H1 (cell line): ENCODE measurements around the gene RILPL2. TPM values are rescaled to one million over a fixed set of nuclear protein-coding genes. Genes with fewer than 3 reads are reported as not detected.
A peak's percentile ranks its signal among the peaks of the same experiment; 100 is the strongest.

Experiments used
- CTCF ChIA-PET: fragments of 300-600 bp; sonication (Branson Sonifier 250); formaldehyde crosslinking; loops from one replicate; lab custom pipeline; 2021; ENCODE audit not compliant: partially characterized antibody; lab: Charles Lee
- POLR2A ChIA-PET: fragments of 300-600 bp; sonication (Branson Sonifier 250); formaldehyde crosslinking; loops from one replicate; lab custom pipeline; 2021; ENCODE audit warnings: inconsistent platforms; ENCODE audit not compliant: partially characterized antibody; lab: Charles Lee
- DNase-seq, 2 experiments: peaks; one replicate each; pipeline versions ENCODE4 v3.0.0 to v3.0.0-alpha.2; 2010 to 2022; ENCODE audit warnings: low spot score in 2 of 2, low read depth in 1 of 2, mixed read lengths in 1 of 2
- FAIRE-seq: peaks from 2 replicates; lab custom pipeline; 2011; peaks lifted over from hg19 to GRCh38; lab: Jason Lieb, UNC
- H2AFZ ChIP-seq: 2 replicates; pipeline ENCODE4 v1.8.1; 2012; ENCODE audit warnings: low read length, inconsistent platforms
- H2AK5ac ChIP-seq: 2 replicates; pipeline ENCODE4 v1.6.1; 2013; ENCODE audit warnings: low read depth, low read length
- H2BK120ac ChIP-seq: replicated peaks from 2 replicates; pipeline ENCODE3; 2013; ENCODE audit warnings: low read depth, low read length, inconsistent platforms
- H2BK12ac ChIP-seq: 2 replicates; pipeline ENCODE4 v1.6.1; 2013; ENCODE audit warnings: low read depth, low read length
- H2BK15ac ChIP-seq: 2 replicates; pipeline ENCODE4 v1.6.1; 2013; ENCODE audit warnings: low read length
- H2BK20ac ChIP-seq: 2 replicates; pipeline ENCODE4 v1.6.1; 2013; ENCODE audit warnings: low read length
- H2BK5ac ChIP-seq: 2 replicates; pipeline ENCODE4 v1.6.1; 2013; ENCODE audit warnings: low read depth, low read length
- H3K14ac ChIP-seq: 2 replicates; pipeline ENCODE4 v1.6.1; 2013; ENCODE audit warnings: inconsistent platforms; ENCODE audit not compliant: insufficient read length
- H3K18ac ChIP-seq: 2 replicates; pipeline ENCODE4 v1.6.1; 2013; ENCODE audit warnings: low read length; ENCODE audit errors: extremely low read depth
- H3K23ac ChIP-seq: 2 replicates; pipeline ENCODE4 v1.6.1; 2013; ENCODE audit warnings: inconsistent platforms; ENCODE audit not compliant: insufficient read length
- H3K23me2 ChIP-seq: 2 replicates; pipeline ENCODE4 v1.6.1; 2013; ENCODE audit warnings: low read depth, low read length
- H3K27ac ChIP-seq: 2 replicates; pipeline ENCODE4 v1.6.1; 2011; ENCODE audit warnings: low read depth, low read length, inconsistent platforms
- H3K27me3 ChIP-seq, 4 experiments: replicated peaks in 1 of 4; 1 replicate in 1 of 4; 2 replicates in 3 of 4; pipeline versions ENCODE4 v1.6.1 to v1.8.1; 2011 to 2013; ENCODE audit warnings: low read length in 3 of 4, mild to moderate bottlenecking in 3 of 4, inconsistent platforms in 2 of 4, mixed read lengths in 2 of 4, moderate library complexity in 1 of 4; ENCODE audit not compliant: control insufficient read depth in 3 of 4, insufficient read depth in 3 of 4; ENCODE audit errors: extremely low read depth in 1 of 4
- H3K36me3 ChIP-seq, 4 experiments: 2 replicates each; pipeline versions ENCODE4 v1.6.1 to v1.8.1; 2011 to 2013; ENCODE audit warnings: mild to moderate bottlenecking in 4 of 4, low read length in 3 of 4, moderate library complexity in 2 of 4, control low read depth in 1 of 4, inconsistent platforms in 1 of 4; ENCODE audit not compliant: insufficient read depth in 4 of 4, control insufficient read depth in 2 of 4
- H3K4ac ChIP-seq: replicated peaks from 2 replicates; pipeline ENCODE3; 2013; ENCODE audit warnings: low read length, low read depth, mixed read lengths, inconsistent platforms; ENCODE audit not compliant: insufficient read length
- H3K4me1 ChIP-seq, 4 experiments: replicated peaks in 1 of 4; 1 replicate in 1 of 4; 2 replicates in 3 of 4; pipeline versions ENCODE4 v1.6.1 to v1.8.1; 2011 to 2013; ENCODE audit warnings: low read length in 3 of 4, inconsistent platforms in 2 of 4, mixed read lengths in 1 of 4; ENCODE audit not compliant: insufficient read depth in 4 of 4, control insufficient read depth in 3 of 4
- H3K4me2 ChIP-seq, 2 experiments: 2 replicates each; pipeline versions ENCODE4 v1.6.1 to v1.8.1; 2011 to 2013; ENCODE audit warnings: low read depth in 2 of 2, low read length in 2 of 2, control low read depth in 1 of 2, inconsistent platforms in 1 of 2, mild to moderate bottlenecking in 1 of 2; ENCODE audit not compliant: insufficient read depth in 1 of 2
- H3K4me3 ChIP-seq, 4 experiments: fragments of 200-600, 300-600 bp in 1 of 4; sonication (generic), shearing (Covaris generic), sonication (Bioruptor Twin) in 1 of 4; 2 replicates each; pipeline versions ENCODE4 v1.5.1 to v1.8.1; 2011 to 2016; ENCODE audit warnings: low read length in 4 of 4, low read depth in 3 of 4, control low read depth in 2 of 4, inconsistent platforms in 2 of 4, mild to moderate bottlenecking in 2 of 4, mixed read lengths in 1 of 4, moderate library complexity in 1 of 4; ENCODE audit not compliant: insufficient read depth in 2 of 4; ENCODE audit errors: extremely low read depth in 1 of 4
- H3K56ac ChIP-seq: replicated peaks from 2 replicates; pipeline ENCODE3; 2013; ENCODE audit warnings: low read depth, mild to moderate bottlenecking, mixed read lengths, low read length, inconsistent platforms; ENCODE audit not compliant: insufficient read length
- H3K79me1 ChIP-seq: 2 replicates; pipeline ENCODE4 v1.6.1; 2013; ENCODE audit warnings: low read depth, low read length, control low read depth
- H3K79me2 ChIP-seq, 2 experiments: 2 replicates each; pipeline versions ENCODE4 v1.6.1 to v1.8.1; 2012 to 2013; ENCODE audit warnings: low read length in 2 of 2, mild to moderate bottlenecking in 2 of 2, inconsistent platforms in 1 of 2; ENCODE audit not compliant: insufficient read depth in 2 of 2, control insufficient read depth in 1 of 2
- H3K9ac ChIP-seq, 4 experiments: replicated peaks in 1 of 4; 1 replicate in 1 of 4; 2 replicates in 3 of 4; pipeline versions ENCODE4 v1.6.1 to v1.8.1; 2011 to 2013; ENCODE audit warnings: low read depth in 3 of 4, low read length in 3 of 4, control low read depth in 2 of 4, mild to moderate bottlenecking in 2 of 4, moderate library complexity in 2 of 4, inconsistent platforms in 1 of 4; ENCODE audit errors: extremely low read depth in 1 of 4
- H3K9me3 ChIP-seq, 2 experiments: 2 replicates each; pipeline versions ENCODE4 v1.6.1 to v1.8.1; 2012 to 2013; ENCODE audit warnings: mild to moderate bottlenecking in 2 of 2, moderate library complexity in 2 of 2, control low read depth in 1 of 2, inconsistent platforms in 1 of 2, low read depth in 1 of 2, low read length in 1 of 2, mixed read lengths in 1 of 2; ENCODE audit not compliant: insufficient read depth in 2 of 2
- H4K20me1 ChIP-seq, 2 experiments: replicated peaks in 1 of 2; 2 replicates each; pipeline versions ENCODE3 to v1.8.1; 2011 to 2013; ENCODE audit warnings: inconsistent platforms in 2 of 2, low read length in 2 of 2, mild to moderate bottlenecking in 1 of 2; ENCODE audit not compliant: insufficient read depth in 2 of 2, control insufficient read depth in 1 of 2
- H4K5ac ChIP-seq: 2 replicates; pipeline ENCODE4 v1.6.1; 2013; ENCODE audit warnings: low read length, low read depth, mixed read lengths, inconsistent platforms; ENCODE audit not compliant: insufficient read length
- H4K8ac ChIP-seq: 2 replicates; pipeline ENCODE4 v1.8.0; 2013; ENCODE audit warnings: mild to moderate bottlenecking, moderate library complexity, low read length, inconsistent platforms; ENCODE audit not compliant: insufficient read depth; ENCODE audit errors: extremely low read depth
- H4K91ac ChIP-seq: replicated peaks from 2 replicates; pipeline ENCODE3; 2013; ENCODE audit warnings: low read length, mixed read lengths, inconsistent platforms; ENCODE audit not compliant: insufficient read length
- HDAC2 ChIP-seq, 2 experiments: fragments of 300-600 bp in 1 of 2; sonication (generic) in 1 of 2; IDR thresholded peaks; 2 replicates each; pipeline ENCODE4 v1.6.1; 2011 to 2012; ENCODE audit warnings: low read depth in 2 of 2, low read length in 2 of 2, mild to moderate bottlenecking in 2 of 2, moderate library complexity in 2 of 2, borderline replicate concordance in 1 of 2, inconsistent platforms in 1 of 2
- NANOG ChIP-seq: IDR thresholded peaks from 2 replicates; pipeline ENCODE4 v1.6.1; 2011; ENCODE audit warnings: low read length, low read depth, mild to moderate bottlenecking, inconsistent platforms; ENCODE audit not compliant: insufficient read depth, poor library complexity, severe bottlenecking
- NRF1 ChIP-seq: IDR thresholded peaks from 2 replicates; pipeline ENCODE4 v1.6.1; 2011; ENCODE audit warnings: mild to moderate bottlenecking, low read depth, low read length, improper control_type of control experiment
- POLR2AphosphoS5 ChIP-seq: IDR thresholded peaks from 2 replicates; pipeline ENCODE4 v1.6.1; 2011; ENCODE audit warnings: low read depth, low read length
- POU5F1 ChIP-seq: IDR thresholded peaks from 2 replicates; pipeline ENCODE4 v1.6.1; 2011; ENCODE audit warnings: low read depth, mild to moderate bottlenecking, low read length, moderate library complexity
- RXRA ChIP-seq: IDR thresholded peaks from 2 replicates; pipeline ENCODE4 v1.6.1; 2011; ENCODE audit warnings: low read depth, mild to moderate bottlenecking, low read length, moderate library complexity; ENCODE audit not compliant: insufficient read depth
- SP1 ChIP-seq: IDR thresholded peaks from 2 replicates; pipeline ENCODE4 v1.6.1; 2011; ENCODE audit warnings: low read depth, low read length
- TAF1 ChIP-seq: IDR thresholded peaks from 2 replicates; pipeline ENCODE4 v1.6.1; 2011; ENCODE audit warnings: mild to moderate bottlenecking, low read depth, low read length
- TBP ChIP-seq: IDR thresholded peaks from 2 replicates; pipeline ENCODE4 v1.6.1; 2011; ENCODE audit warnings: low read depth, low read length, improper control_type of control experiment
- WGBS, 2 experiments: shearing (Covaris generic) in 1 of 2; methylation state at CpG; one replicate each; pipeline versions ENCODE4 v1.1.6 to v1.1.7; 2013 to 2015; ENCODE audit warnings: low lambda C conversion rate in 2 of 2, mixed read lengths in 2 of 2, inconsistent platforms in 1 of 2, low coverage in 1 of 2, missing lambda C conversion rate in 1 of 2; ENCODE audit not compliant: insufficient replicate concordance in 2 of 2, insufficient coverage in 1 of 2, insufficient read length in 1 of 2; ENCODE audit errors: extremely low coverage in 1 of 2, missing lambda C conversion rate in 1 of 2; 5-methylcytosine and 5-hydroxymethylcytosine counted together
- polyA plus RNA-seq, 7 experiments: library from polyadenylated mRNA; depleted of rRNA in 3 of 7; stranded (reverse) in 5 of 7; unstranded in 2 of 7; fragments of >200 nt in 5 of 7; fragments of 200-250 nt in 2 of 7; gene quantifications; 1 replicate in 5 of 7; 2 replicates in 1 of 7; 4 replicates in 1 of 7; pipeline versions ENCODE4 v1.2.1 to v1.2.3, GENCODE V29; 2011 to 2013; ENCODE audit warnings: missing spikeins in 2 of 7, mixed read lengths in 2 of 7
- total RNA-seq: library from RNA; stranded (reverse); fragmentation: NEBNext Ultra II Directional; extraction: Animal tissue kit (Norgen Biotek cat#: 25700); gene quantifications from 2 replicates; pipeline ENCODE4 v1.2.1, GENCODE V29; 2021
- TF ChIP-seq, protein P1 (sequence below): IDR thresholded peaks from 2 replicates; pipeline ENCODE4 v1.6.1; 2012; ENCODE audit warnings: inconsistent platforms

RILPL2 gene
- total and polyA plus RNA-seq, 2 of the 8 experiments (the other 6 are each of a cell fraction or from before 2014, with no cell fraction given) = 0.77 to 1.4 TPM

DNA sequence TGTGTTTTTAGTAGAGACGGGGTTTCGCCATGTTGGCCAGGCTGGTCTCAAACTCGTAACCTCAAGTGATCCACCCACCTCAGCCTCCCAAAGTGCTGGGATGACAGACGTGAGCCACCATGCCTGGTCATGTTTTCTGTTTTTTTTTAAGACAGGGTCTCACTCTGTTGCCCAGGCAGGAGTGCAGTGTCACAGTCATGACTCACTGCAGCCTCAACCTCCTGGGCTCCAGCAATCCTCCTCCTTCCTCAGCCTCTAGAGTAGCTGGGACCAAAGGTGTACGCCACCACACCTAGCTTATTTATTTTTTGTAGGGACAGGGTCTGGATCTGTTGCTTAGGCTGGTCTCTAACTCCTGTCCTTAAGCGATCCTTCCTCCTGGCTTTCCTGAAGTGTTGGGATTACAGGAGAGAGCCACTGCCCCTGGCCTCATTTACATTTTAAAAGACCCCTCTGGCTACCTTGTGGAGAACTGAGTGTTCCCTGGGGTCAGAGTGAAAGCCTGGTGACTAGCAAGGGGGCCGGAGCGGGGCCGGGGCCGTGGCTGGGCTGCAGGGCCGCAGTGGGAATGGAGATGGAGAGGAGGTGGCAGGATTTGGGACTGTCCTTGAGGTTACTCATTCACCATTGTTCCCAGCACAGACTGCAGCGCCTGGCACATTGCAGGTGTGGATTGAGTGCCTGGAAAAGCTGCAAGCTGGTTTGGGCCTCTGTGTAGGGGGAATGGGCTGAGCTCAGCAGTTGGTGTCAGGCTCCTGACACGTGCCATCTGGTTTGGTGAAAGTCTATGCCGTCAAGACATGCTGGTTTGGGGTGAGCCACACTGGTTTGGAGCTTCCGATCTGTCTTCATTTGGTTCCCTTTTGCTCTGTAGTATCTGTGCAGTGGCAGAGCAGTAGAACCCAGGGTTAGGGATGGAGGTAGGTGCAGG is 34.5 kb downstream of the RILPL2 start:
- DNase-seq = peak; percentile 34 to 76
- FAIRE-seq = no peak
- Histone ChIP-seq H2BK12ac (no peak overlapping the region), H2AK5ac (no peak overlapping the region), H4K8ac (no peak overlapping the region), H3K4ac (no peak overlapping the region), H3K56ac (no peak overlapping the region), H3K27ac (no peak overlapping the region), H3K23me2 (no peaks in the 10 kb centered on the region), H2BK5ac (no peak overlapping the region), H2BK15ac (no peak overlapping the region), H4K5ac (no peak overlapping the region), H4K20me1 (peaks cover 28 to 34% of the 10 kb centered on the region in 2 experiments), H4K91ac (no peak overlapping the region), H2BK120ac (no peak overlapping the region), H3K9me3 (no peaks in the 10 kb centered on the region), H3K14ac (no peak overlapping the region), H3K23ac (no peak overlapping the region), H2AFZ (no peak overlapping the region), H3K36me3 (peaks cover 2 to 19% (median 9%) of the 10 kb centered on the region in 4 experiments; a peak in 7 of 8 replicates), H3K9ac (no peak overlapping the region), H3K4me1 (peaks cover 2 to 6% (median 5%) of the 10 kb centered on the region in 4 experiments; a peak in 6 of 7 replicates), H3K27me3 (peaks cover 11 to 56% (median 44%) of the 10 kb centered on the region in 4 experiments), H3K79me1 (no peaks in the 10 kb centered on the region), H3K79me2 (no peaks in the 10 kb centered on the region), H3K4me3 (no peak overlapping the region), H2BK20ac (no peak overlapping the region), H3K4me2 (peak overlapping the region in 1 of 2 experiments; percentile 5; a peak in 2 of 4 replicates), H3K18ac (no peak overlapping the region)
- ChIA-PET CTCF (interaction anchor here (0.7 to 1.4 kb wide), 4 partner anchors 11 to 181 kb away, joined by 3 to 5 read pairs (median 4); no protein-coding TSS in a partner anchor), POLR2A (interaction anchor here (1.1 to 2.0 kb wide), 4 partner anchors 9 to 37 kb away, joined by 3 to 8 read pairs (median 4); partner anchors contain the start of gene RILPL2)
- WGBS, 2 experiments = 50% methylated on average over 15 of the region's 15 CpGs; no CpG with 5 or more reads in 1 of the 2 experiments
- peak; percentile 48; the same call in 1 of the 2 replicates for TF ChIP-seq POLR2AphosphoS5
- TF ChIP-seq, protein P1, sequence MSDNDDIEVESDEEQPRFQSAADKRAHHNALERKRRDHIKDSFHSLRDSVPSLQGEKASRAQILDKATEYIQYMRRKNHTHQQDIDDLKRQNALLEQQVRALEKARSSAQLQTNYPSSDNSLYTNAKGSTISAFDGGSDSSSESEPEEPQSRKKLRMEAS = peak; percentile 14
- 0 out of 4 replicates have a peak, but pooled peaks of 1 of the 2 experiments have one; percentile 45 for TF ChIP-seq HDAC2 (IDR thresholded peaks at IDR 0.05; ENCODE audit: borderline replicate concordance in 1 of 2, low read depth in 2 of 2, low read length in 2 of 2)
- TF ChIP-seq TBP = peak; percentile 23; the same call in 1 of the 2 replicates
- TF ChIP-seq NRF1 = no peak
- 0 out of 2 replicates have a peak, but pooled peaks have one; percentile 43 for TF ChIP-seq POU5F1
- TF ChIP-seq NANOG = peak; percentile 86
- peak; percentile 94 for TF ChIP-seq SP1
- 0 out of 2 replicates have a peak, but pooled peaks have one; percentile 75 for TF ChIP-seq RXRA
- TF ChIP-seq TAF1 = no peak
